WTC11 (cell line): ENCODE results near the gene PIGP.

ENCODE experiments used
- ATF1 ChIP-seq: sonication (generic); formaldehyde crosslinking; IDR thresholded peaks from 2 replicates; pipeline ENCODE4 v1.8.1; 2023; ENCODE audit warnings: mild to moderate bottlenecking, moderate library complexity, missing genetic modification reagents
- ETV6 ChIP-seq: sonication (generic); formaldehyde crosslinking; IDR thresholded peaks from 2 replicates; pipeline ENCODE4 v1.8.1; 2022; ENCODE audit warnings: mild to moderate bottlenecking, missing genetic modification reagents
- GABPB1 ChIP-seq: sonication (generic); formaldehyde crosslinking; IDR thresholded peaks from 2 replicates; pipeline ENCODE4 v1.8.1; 2023; ENCODE audit warnings: mild to moderate bottlenecking, missing genetic modification reagents
- KAT7 ChIP-seq: sonication (generic); formaldehyde crosslinking; IDR thresholded peaks from 2 replicates; pipeline ENCODE4 v1.8.1; 2023; ENCODE audit warnings: missing genetic modification reagents, mild to moderate bottlenecking, borderline replicate concordance
- NFE2L1 ChIP-seq: sonication (generic); formaldehyde crosslinking; IDR thresholded peaks from 2 replicates; pipeline ENCODE4 v1.8.1; 2023; ENCODE audit warnings: missing genetic modification reagents
- TCF7 ChIP-seq: sonication (generic); formaldehyde crosslinking; IDR thresholded peaks from 2 replicates; pipeline ENCODE4 v1.8.0; 2022; ENCODE audit warnings: mild to moderate bottlenecking, low read depth, missing genetic modification reagents, moderate library complexity
- ZNF416 ChIP-seq: fragments of 250-450 bp; sonication (Bioruptor Pico); IDR thresholded peaks from 2 replicates; pipeline ENCODE4 v1.9.0; 2021; ENCODE audit warnings: mild to moderate bottlenecking, inconsistent platforms
- TF ChIP-seq, protein P1 (sequence below): fragments of 200-600 bp; IDR thresholded peaks from 2 replicates; pipeline ENCODE4 v1.8.0; 2022; ENCODE audit warnings: antibody characterized with exemption
- TF ChIP-seq, protein P2 (sequence below): sonication (generic); formaldehyde crosslinking; IDR thresholded peaks from 2 replicates; pipeline ENCODE4 v1.8.1; 2023; ENCODE audit warnings: mild to moderate bottlenecking, missing genetic modification reagents, borderline replicate concordance
- TF ChIP-seq, protein P3 (sequence below): fragments of 250-450 bp; sonication (Bioruptor Pico); IDR thresholded peaks from 2 replicates; pipeline ENCODE4 v2.1.2; 2022; ENCODE audit warnings: mild to moderate bottlenecking, moderate library complexity
- TF ChIP-seq, protein P4 (sequence below): sonication (generic); formaldehyde crosslinking; IDR thresholded peaks from 2 replicates; pipeline ENCODE4 v1.8.0; 2023; ENCODE audit warnings: mild to moderate bottlenecking, missing genetic modification reagents
- TF ChIP-seq, protein P5 (sequence below): sonication (generic); formaldehyde crosslinking; conservative IDR thresholded peaks from 2 replicates; pipeline ENCODE4 v1.8.1; 2022; ENCODE audit warnings: mild to moderate bottlenecking, missing genetic modification reagents
- TF ChIP-seq, protein P6 (sequence below): fragments of 250-450 bp; sonication (Bioruptor Pico); IDR thresholded peaks from 2 replicates; pipeline ENCODE4 v1.9.0; 2021; ENCODE audit warnings: mild to moderate bottlenecking

DNA sequence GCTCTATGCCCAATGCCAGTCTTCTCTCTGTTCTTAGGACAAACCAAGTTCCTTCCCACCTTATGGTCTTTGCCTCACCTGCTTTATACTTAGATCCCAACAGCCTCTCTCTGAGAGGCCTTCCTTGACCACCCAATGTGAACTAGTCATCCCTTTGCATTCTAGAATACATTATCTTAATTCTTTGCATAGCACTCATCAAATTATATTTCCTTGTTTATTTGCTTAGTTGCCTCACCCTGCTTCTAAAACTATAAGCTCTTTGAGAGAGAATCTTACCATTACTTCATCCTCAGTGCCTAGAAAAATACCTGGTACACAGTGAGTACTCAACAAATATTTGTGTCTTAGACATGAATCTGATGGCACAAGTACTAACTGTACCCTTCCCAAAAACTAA lies 8.0 kb downstream of the PIGP start:
- TF ChIP-seq, protein P1, sequence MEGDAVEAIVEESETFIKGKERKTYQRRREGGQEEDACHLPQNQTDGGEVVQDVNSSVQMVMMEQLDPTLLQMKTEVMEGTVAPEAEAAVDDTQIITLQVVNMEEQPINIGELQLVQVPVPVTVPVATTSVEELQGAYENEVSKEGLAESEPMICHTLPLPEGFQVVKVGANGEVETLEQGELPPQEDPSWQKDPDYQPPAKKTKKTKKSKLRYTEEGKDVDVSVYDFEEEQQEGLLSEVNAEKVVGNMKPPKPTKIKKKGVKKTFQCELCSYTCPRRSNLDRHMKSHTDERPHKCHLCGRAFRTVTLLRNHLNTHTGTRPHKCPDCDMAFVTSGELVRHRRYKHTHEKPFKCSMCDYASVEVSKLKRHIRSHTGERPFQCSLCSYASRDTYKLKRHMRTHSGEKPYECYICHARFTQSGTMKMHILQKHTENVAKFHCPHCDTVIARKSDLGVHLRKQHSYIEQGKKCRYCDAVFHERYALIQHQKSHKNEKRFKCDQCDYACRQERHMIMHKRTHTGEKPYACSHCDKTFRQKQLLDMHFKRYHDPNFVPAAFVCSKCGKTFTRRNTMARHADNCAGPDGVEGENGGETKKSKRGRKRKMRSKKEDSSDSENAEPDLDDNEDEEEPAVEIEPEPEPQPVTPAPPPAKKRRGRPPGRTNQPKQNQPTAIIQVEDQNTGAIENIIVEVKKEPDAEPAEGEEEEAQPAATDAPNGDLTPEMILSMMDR = no peak
- TF ChIP-seq, protein P2, sequence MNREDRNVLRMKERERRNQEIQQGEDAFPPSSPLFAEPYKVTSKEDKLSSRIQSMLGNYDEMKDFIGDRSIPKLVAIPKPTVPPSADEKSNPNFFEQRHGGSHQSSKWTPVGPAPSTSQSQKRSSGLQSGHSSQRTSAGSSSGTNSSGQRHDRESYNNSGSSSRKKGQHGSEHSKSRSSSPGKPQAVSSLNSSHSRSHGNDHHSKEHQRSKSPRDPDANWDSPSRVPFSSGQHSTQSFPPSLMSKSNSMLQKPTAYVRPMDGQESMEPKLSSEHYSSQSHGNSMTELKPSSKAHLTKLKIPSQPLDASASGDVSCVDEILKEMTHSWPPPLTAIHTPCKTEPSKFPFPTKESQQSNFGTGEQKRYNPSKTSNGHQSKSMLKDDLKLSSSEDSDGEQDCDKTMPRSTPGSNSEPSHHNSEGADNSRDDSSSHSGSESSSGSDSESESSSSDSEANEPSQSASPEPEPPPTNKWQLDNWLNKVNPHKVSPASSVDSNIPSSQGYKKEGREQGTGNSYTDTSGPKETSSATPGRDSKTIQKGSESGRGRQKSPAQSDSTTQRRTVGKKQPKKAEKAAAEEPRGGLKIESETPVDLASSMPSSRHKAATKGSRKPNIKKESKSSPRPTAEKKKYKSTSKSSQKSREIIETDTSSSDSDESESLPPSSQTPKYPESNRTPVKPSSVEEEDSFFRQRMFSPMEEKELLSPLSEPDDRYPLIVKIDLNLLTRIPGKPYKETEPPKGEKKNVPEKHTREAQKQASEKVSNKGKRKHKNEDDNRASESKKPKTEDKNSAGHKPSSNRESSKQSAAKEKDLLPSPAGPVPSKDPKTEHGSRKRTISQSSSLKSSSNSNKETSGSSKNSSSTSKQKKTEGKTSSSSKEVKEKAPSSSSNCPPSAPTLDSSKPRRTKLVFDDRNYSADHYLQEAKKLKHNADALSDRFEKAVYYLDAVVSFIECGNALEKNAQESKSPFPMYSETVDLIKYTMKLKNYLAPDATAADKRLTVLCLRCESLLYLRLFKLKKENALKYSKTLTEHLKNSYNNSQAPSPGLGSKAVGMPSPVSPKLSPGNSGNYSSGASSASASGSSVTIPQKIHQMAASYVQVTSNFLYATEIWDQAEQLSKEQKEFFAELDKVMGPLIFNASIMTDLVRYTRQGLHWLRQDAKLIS (CRISPR knock-in tag) = no peak
- TF ChIP-seq, protein P3, sequence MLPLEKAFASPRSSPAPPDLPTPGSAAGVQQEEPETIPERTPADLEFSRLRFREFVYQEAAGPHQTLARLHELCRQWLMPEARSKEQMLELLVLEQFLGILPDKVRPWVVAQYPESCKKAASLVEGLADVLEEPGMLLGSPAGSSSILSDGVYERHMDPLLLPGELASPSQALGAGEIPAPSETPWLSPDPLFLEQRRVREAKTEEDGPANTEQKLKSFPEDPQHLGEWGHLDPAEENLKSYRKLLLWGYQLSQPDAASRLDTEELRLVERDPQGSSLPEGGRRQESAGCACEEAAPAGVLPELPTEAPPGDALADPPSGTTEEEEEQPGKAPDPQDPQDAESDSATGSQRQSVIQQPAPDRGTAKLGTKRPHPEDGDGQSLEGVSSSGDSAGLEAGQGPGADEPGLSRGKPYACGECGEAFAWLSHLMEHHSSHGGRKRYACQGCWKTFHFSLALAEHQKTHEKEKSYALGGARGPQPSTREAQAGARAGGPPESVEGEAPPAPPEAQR (CRISPR knock-in tag) = no peak
- TF ChIP-seq ZNF416 (CRISPR knock-in tag) = no peak
- TF ChIP-seq, protein P4, sequence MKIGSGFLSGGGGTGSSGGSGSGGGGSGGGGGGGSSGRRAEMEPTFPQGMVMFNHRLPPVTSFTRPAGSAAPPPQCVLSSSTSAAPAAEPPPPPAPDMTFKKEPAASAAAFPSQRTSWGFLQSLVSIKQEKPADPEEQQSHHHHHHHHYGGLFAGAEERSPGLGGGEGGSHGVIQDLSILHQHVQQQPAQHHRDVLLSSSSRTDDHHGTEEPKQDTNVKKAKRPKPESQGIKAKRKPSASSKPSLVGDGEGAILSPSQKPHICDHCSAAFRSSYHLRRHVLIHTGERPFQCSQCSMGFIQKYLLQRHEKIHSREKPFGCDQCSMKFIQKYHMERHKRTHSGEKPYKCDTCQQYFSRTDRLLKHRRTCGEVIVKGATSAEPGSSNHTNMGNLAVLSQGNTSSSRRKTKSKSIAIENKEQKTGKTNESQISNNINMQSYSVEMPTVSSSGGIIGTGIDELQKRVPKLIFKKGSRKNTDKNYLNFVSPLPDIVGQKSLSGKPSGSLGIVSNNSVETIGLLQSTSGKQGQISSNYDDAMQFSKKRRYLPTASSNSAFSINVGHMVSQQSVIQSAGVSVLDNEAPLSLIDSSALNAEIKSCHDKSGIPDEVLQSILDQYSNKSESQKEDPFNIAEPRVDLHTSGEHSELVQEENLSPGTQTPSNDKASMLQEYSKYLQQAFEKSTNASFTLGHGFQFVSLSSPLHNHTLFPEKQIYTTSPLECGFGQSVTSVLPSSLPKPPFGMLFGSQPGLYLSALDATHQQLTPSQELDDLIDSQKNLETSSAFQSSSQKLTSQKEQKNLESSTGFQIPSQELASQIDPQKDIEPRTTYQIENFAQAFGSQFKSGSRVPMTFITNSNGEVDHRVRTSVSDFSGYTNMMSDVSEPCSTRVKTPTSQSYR (CRISPR knock-in tag) = no peak
- TF ChIP-seq NFE2L1 (CRISPR knock-in tag) = no peak
- TF ChIP-seq, protein P5, sequence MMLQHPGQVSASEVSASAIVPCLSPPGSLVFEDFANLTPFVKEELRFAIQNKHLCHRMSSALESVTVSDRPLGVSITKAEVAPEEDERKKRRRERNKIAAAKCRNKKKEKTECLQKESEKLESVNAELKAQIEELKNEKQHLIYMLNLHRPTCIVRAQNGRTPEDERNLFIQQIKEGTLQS = no peak
- TF ChIP-seq, protein P6, sequence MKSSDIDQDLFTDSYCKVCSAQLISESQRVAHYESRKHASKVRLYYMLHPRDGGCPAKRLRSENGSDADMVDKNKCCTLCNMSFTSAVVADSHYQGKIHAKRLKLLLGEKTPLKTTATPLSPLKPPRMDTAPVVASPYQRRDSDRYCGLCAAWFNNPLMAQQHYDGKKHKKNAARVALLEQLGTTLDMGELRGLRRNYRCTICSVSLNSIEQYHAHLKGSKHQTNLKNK (CRISPR knock-in tag) = no peak
- TF ChIP-seq GABPB1 (CRISPR knock-in tag) = no peak
- no peak for TF ChIP-seq ATF1 (CRISPR knock-in tag)
- no peak for TF ChIP-seq KAT7 (CRISPR knock-in tag)
- TF ChIP-seq ETV6 = no peak
- no peak for TF ChIP-seq TCF7
